ENCODE measurements around the gene ADGRG2.
"Not testable (repeated sequence)": the region's sequence is repeated elsewhere in the genome, so short reads cannot be mapped to it uniquely, and the experiment has no call there.

ADGRG2 gene

GRCh38 chrX:19017271-19017670 lies 105.0 kb downstream of the ADGRG2 start:
- no peak overlapping the region for H3K9ac ChIP-seq (ENCODE audit: low read length in 5 of 5)
- no peak overlapping the region for H3K27ac ChIP-seq (ENCODE audit: low read depth, low read length)
- H3K36me3 ChIP-seq (ENCODE audit: control insufficient read depth in 5 of 5, insufficient read depth in 5 of 5, low read length in 5 of 5): no peaks in the 10 kb centered on the region
- H3K4me3 ChIP-seq (ENCODE audit: low read depth in 1 of 5, low read length in 5 of 5): no peak overlapping the region
- peaks cover 0 to 10% (median 0%) of the 10 kb centered on the region in 5 donors for H3K4me1 ChIP-seq (ENCODE audit: control insufficient read depth in 5 of 5, insufficient read depth in 5 of 5, low read length in 5 of 5)
- peaks cover 0 to 9% (median 0%) of the 10 kb centered on the region in 5 donors for H3K27me3 ChIP-seq (ENCODE audit: control insufficient read depth in 5 of 5, insufficient read depth in 4 of 5, low read length in 5 of 5)
- H3K9me3 ChIP-seq (ENCODE audit: control insufficient read depth in 5 of 5, low read length in 5 of 5): no peaks in the 10 kb centered on the region

GRCh38 chrX:19016614-19017013 lies 105.7 kb downstream of the ADGRG2 start:
- H3K9me3 ChIP-seq (ENCODE audit: control insufficient read depth in 5 of 5, low read length in 5 of 5); H3K9ac ChIP-seq (ENCODE audit: low read length in 5 of 5); H3K27me3 ChIP-seq (ENCODE audit: control insufficient read depth in 5 of 5, insufficient read depth in 4 of 5, low read length in 5 of 5); H3K4me3 ChIP-seq (ENCODE audit: low read depth in 1 of 5, low read length in 5 of 5); H3K27ac ChIP-seq (ENCODE audit: low read depth, low read length); H3K36me3 ChIP-seq (ENCODE audit: control insufficient read depth in 5 of 5, insufficient read depth in 5 of 5, low read length in 5 of 5); H3K4me1 ChIP-seq (ENCODE audit: control insufficient read depth in 5 of 5, insufficient read depth in 5 of 5, low read length in 5 of 5): not testable (repeated sequence)

GRCh38 chrX:19007868-19008267 lies 114.4 kb downstream of the ADGRG2 start:
- Histone ChIP-seq H3K27ac (ENCODE audit: low read depth, low read length) (no peak overlapping the region), H3K9ac (ENCODE audit: low read length in 5 of 5) (no peak overlapping the region), H3K27me3 (ENCODE audit: control insufficient read depth in 5 of 5, insufficient read depth in 4 of 5, low read length in 5 of 5) (peaks cover 0 to 4% (median 0%) of the 10 kb centered on the region in 5 donors), H3K36me3 (ENCODE audit: control insufficient read depth in 5 of 5, insufficient read depth in 5 of 5, low read length in 5 of 5) (peaks cover 0 to 9% (median 4%) of the 10 kb centered on the region in 5 donors), H3K4me3 (ENCODE audit: low read depth in 1 of 5, low read length in 5 of 5) (no peak overlapping the region), H3K4me1 (ENCODE audit: control insufficient read depth in 5 of 5, insufficient read depth in 5 of 5, low read length in 5 of 5) (no peaks in the 10 kb centered on the region), H3K9me3 (ENCODE audit: control insufficient read depth in 5 of 5, low read length in 5 of 5) (no peaks in the 10 kb centered on the region)

GRCh38 chrX:19007011-19007410 lies 115.3 kb downstream of the ADGRG2 start:
- H3K27ac ChIP-seq (ENCODE audit: low read depth, low read length): no peak overlapping the region
- no peaks in the 10 kb centered on the region for H3K4me1 ChIP-seq (ENCODE audit: control insufficient read depth in 5 of 5, insufficient read depth in 5 of 5, low read length in 5 of 5)
- H3K4me3 ChIP-seq (ENCODE audit: low read depth in 1 of 5, low read length in 5 of 5): no peak overlapping the region
- H3K9ac ChIP-seq (ENCODE audit: low read length in 5 of 5): no peak overlapping the region
- peaks cover 0 to 4% (median 0%) of the 10 kb centered on the region in 5 donors for H3K27me3 ChIP-seq (ENCODE audit: control insufficient read depth in 5 of 5, insufficient read depth in 4 of 5, low read length in 5 of 5)
- H3K9me3 ChIP-seq (ENCODE audit: control insufficient read depth in 5 of 5, low read length in 5 of 5): no peaks in the 10 kb centered on the region
- peaks cover 0 to 9% (median 4%) of the 10 kb centered on the region in 5 donors for H3K36me3 ChIP-seq (ENCODE audit: control insufficient read depth in 5 of 5, insufficient read depth in 5 of 5, low read length in 5 of 5)

- H3K4me1 ChIP-seq (ENCODE audit: control insufficient read depth in 5 of 5, insufficient read depth in 5 of 5, low read length in 5 of 5): no peaks in the 10 kb centered on the region
- H3K27ac ChIP-seq (ENCODE audit: low read depth, low read length): no peak overlapping the region
- H3K9ac ChIP-seq (ENCODE audit: low read length in 5 of 5): no peak overlapping the region
- H3K36me3 ChIP-seq (ENCODE audit: control insufficient read depth in 5 of 5, insufficient read depth in 5 of 5, low read length in 5 of 5): peaks cover 0 to 9% (median 4%) of the 10 kb centered on the region in 5 donors
- peaks cover 0 to 4% (median 0%) of the 10 kb centered on the region in 5 donors for H3K27me3 ChIP-seq (ENCODE audit: control insufficient read depth in 5 of 5, insufficient read depth in 4 of 5, low read length in 5 of 5)
- H3K4me3 ChIP-seq (ENCODE audit: low read depth in 1 of 5, low read length in 5 of 5): no peak overlapping the region
- no peaks in the 10 kb centered on the region for H3K9me3 ChIP-seq (ENCODE audit: control insufficient read depth in 5 of 5, low read length in 5 of 5)
These were observed 116.4 kb downstream of the ADGRG2 start for GRCh38 chrX:19005909-19006308.

- H3K4me3 ChIP-seq (ENCODE audit: low read depth in 1 of 5, low read length in 5 of 5): no peak overlapping the region
- H3K27me3 ChIP-seq (ENCODE audit: control insufficient read depth in 5 of 5, insufficient read depth in 4 of 5, low read length in 5 of 5): peaks cover 0 to 4% (median 0%) of the 10 kb centered on the region in 5 donors
- H3K9me3 ChIP-seq (ENCODE audit: control insufficient read depth in 5 of 5, low read length in 5 of 5): no peaks in the 10 kb centered on the region
- no peak overlapping the region for H3K27ac ChIP-seq (ENCODE audit: low read depth, low read length)
- no peaks in the 10 kb centered on the region for H3K4me1 ChIP-seq (ENCODE audit: control insufficient read depth in 5 of 5, insufficient read depth in 5 of 5, low read length in 5 of 5)
- no peak overlapping the region for H3K9ac ChIP-seq (ENCODE audit: low read length in 5 of 5)
- H3K36me3 ChIP-seq (ENCODE audit: control insufficient read depth in 5 of 5, insufficient read depth in 5 of 5, low read length in 5 of 5): peaks cover 0 to 8% (median 4%) of the 10 kb centered on the region in 5 donors
These were observed 118.5 kb downstream of the ADGRG2 start for GRCh38 chrX:19003756-19004155.

- H3K9ac ChIP-seq (ENCODE audit: low read length in 5 of 5): no peak overlapping the region
- H3K4me3 ChIP-seq (ENCODE audit: low read depth in 1 of 5, low read length in 5 of 5): no peak overlapping the region
- no peaks in the 10 kb centered on the region for H3K4me1 ChIP-seq (ENCODE audit: control insufficient read depth in 5 of 5, insufficient read depth in 5 of 5, low read length in 5 of 5)
- no peaks in the 10 kb centered on the region for H3K36me3 ChIP-seq (ENCODE audit: control insufficient read depth in 5 of 5, insufficient read depth in 5 of 5, low read length in 5 of 5)
- peaks cover 0 to 3% (median 0%) of the 10 kb centered on the region in 5 donors for H3K27me3 ChIP-seq (ENCODE audit: control insufficient read depth in 5 of 5, insufficient read depth in 4 of 5, low read length in 5 of 5)
- H3K27ac ChIP-seq (ENCODE audit: low read depth, low read length): no peak overlapping the region
- H3K9me3 ChIP-seq (ENCODE audit: control insufficient read depth in 5 of 5, low read length in 5 of 5): no peaks in the 10 kb centered on the region
These were observed 123.6 kb downstream of the ADGRG2 start for GRCh38 chrX:18998653-18999052.

GRCh38 chrX:18997916-18998315 lies 124.4 kb downstream of the ADGRG2 start:
- H3K4me1 ChIP-seq (ENCODE audit: control insufficient read depth in 5 of 5, insufficient read depth in 5 of 5, low read length in 5 of 5): no peaks in the 10 kb centered on the region
- H3K4me3 ChIP-seq (ENCODE audit: low read depth in 1 of 5, low read length in 5 of 5): no peak overlapping the region
- H3K9me3 ChIP-seq (ENCODE audit: control insufficient read depth in 5 of 5, low read length in 5 of 5): no peaks in the 10 kb centered on the region
- H3K27me3 ChIP-seq (ENCODE audit: control insufficient read depth in 5 of 5, insufficient read depth in 4 of 5, low read length in 5 of 5): peaks cover 0 to 3% (median 0%) of the 10 kb centered on the region in 5 donors
- H3K36me3 ChIP-seq (ENCODE audit: control insufficient read depth in 5 of 5, insufficient read depth in 5 of 5, low read length in 5 of 5): no peaks in the 10 kb centered on the region
- no peak overlapping the region for H3K9ac ChIP-seq (ENCODE audit: low read length in 5 of 5)
- H3K27ac ChIP-seq (ENCODE audit: low read depth, low read length): no peak overlapping the region

GRCh38 chrX:18996536-18996935 lies 125.7 kb downstream of the ADGRG2 start:
- H3K36me3 ChIP-seq (ENCODE audit: control insufficient read depth in 5 of 5, insufficient read depth in 5 of 5, low read length in 5 of 5): no peaks in the 10 kb centered on the region
- peaks cover 0 to 3% (median 0%) of the 10 kb centered on the region in 5 donors for H3K27me3 ChIP-seq (ENCODE audit: control insufficient read depth in 5 of 5, insufficient read depth in 4 of 5, low read length in 5 of 5)

GRCh38 chrX:18995221-18995620 lies 127.0 kb downstream of the ADGRG2 start:
- H3K36me3 ChIP-seq (ENCODE audit: control insufficient read depth in 5 of 5, insufficient read depth in 5 of 5, low read length in 5 of 5): no peaks in the 10 kb centered on the region
- no peak overlapping the region for H3K4me3 ChIP-seq (ENCODE audit: low read depth in 1 of 5, low read length in 5 of 5)
- H3K4me1 ChIP-seq (ENCODE audit: control insufficient read depth in 5 of 5, insufficient read depth in 5 of 5, low read length in 5 of 5): no peaks in the 10 kb centered on the region
- no peaks in the 10 kb centered on the region for H3K9me3 ChIP-seq (ENCODE audit: control insufficient read depth in 5 of 5, low read length in 5 of 5)
- H3K9ac ChIP-seq (ENCODE audit: low read length in 5 of 5): no peak overlapping the region
- H3K27me3 ChIP-seq (ENCODE audit: control insufficient read depth in 5 of 5, insufficient read depth in 4 of 5, low read length in 5 of 5): peaks cover 0 to 3% (median 0%) of the 10 kb centered on the region in 5 donors
- H3K27ac ChIP-seq (ENCODE audit: low read depth, low read length): no peak overlapping the region

More at GRCh38 chrX:18996536-18996935, 125.7 kb downstream of the ADGRG2 start:
- H3K9me3 ChIP-seq (ENCODE audit: control insufficient read depth in 5 of 5, low read length in 5 of 5): no peaks in the 10 kb centered on the region
- no peak overlapping the region for H3K9ac ChIP-seq (ENCODE audit: low read length in 5 of 5)
- no peaks in the 10 kb centered on the region for H3K4me1 ChIP-seq (ENCODE audit: control insufficient read depth in 5 of 5, insufficient read depth in 5 of 5, low read length in 5 of 5)
- H3K4me3 ChIP-seq (ENCODE audit: low read depth in 1 of 5, low read length in 5 of 5): no peak overlapping the region
- no peak overlapping the region for H3K27ac ChIP-seq (ENCODE audit: low read depth, low read length)

All from subcutaneous abdominal adipose tissue (tissue), 5 donors.